HEK293T (cell line): ENCODE results near the gene NCAN.

Experiments used
- BHLHE40 ChIP-seq: fragments of 450-650 bp; IDR thresholded peaks from 2 replicates; pipeline ENCODE4 v1.6.1; 2016; ENCODE audit warnings: mild to moderate bottlenecking, moderate library complexity, borderline replicate concordance
- ELF4 ChIP-seq: fragments of 450-650 bp; IDR thresholded peaks from 2 replicates; pipeline ENCODE4 v1.6.1; 2017; ENCODE audit warnings: antibody characterized with exemption
- FOXA1 ChIP-seq: fragments of 450-650 bp; IDR thresholded peaks from 2 replicates; pipeline ENCODE4 v1.6.1; 2016; ENCODE audit warnings: mild to moderate bottlenecking
- FOXM1 ChIP-seq: fragments of 450-650 bp; IDR thresholded peaks from 2 replicates; pipeline ENCODE4 v1.6.1; 2017; ENCODE audit warnings: mild to moderate bottlenecking, borderline replicate concordance
- HDGF ChIP-seq: fragments of 450-650 bp; IDR thresholded peaks from 2 replicates; pipeline ENCODE4 v1.6.1; 2017; ENCODE audit warnings: antibody characterized with exemption, borderline replicate concordance
- SUZ12 ChIP-seq: fragments of 450-650 bp; IDR thresholded peaks from 2 replicates; pipeline ENCODE4 v1.6.1; 2016; ENCODE audit warnings: mild to moderate bottlenecking

DNA sequence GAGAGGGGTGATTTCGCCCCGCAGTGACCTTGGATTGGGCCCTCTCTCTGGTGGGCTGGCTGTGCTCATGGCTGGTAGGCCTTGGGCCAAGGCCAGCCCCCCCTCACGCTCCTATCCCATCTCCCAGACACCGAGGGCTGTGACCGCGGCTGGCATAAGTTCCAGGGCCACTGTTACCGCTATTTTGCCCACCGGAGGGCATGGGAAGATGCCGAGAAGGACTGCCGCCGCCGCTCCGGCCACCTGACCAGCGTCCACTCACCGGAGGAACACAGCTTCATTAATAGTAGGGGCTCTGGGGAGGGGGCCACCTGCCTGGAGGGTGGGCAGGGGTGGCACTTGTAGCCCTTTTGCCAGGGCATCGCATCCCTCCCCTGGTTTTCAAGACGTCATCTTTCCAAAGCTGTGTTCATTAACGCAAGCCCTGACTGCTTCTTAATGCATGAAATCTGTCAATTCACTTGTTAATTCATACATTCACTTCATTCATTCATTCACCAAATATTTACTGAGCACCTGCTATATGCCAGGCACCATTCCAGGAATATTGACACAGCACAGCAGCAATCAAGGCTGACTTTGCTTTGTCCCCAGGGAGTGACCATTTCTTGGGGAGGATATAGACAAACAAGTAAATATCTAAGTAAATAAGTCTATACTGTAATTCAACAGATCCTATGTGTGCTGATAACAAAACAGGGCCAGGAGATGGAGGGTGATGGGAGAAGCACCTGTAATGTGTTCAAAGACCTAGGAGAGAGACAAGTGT is 26.6 kb downstream of the NCAN start:
- TF ChIP-seq BHLHE40 (no peak), SUZ12 (no peak), HDGF (no peak), FOXM1 (no peak), ELF4 (no peak), FOXA1 (no peak)
